HUES64 (cell line): Measurements from ENCODE around the gene PTPN9.

Experiments used
- H3K27ac ChIP-seq: 2 replicates; pipeline ENCODE4 v1.7.0; 2013; ENCODE audit warnings: low read depth, low read length, inconsistent platforms
- H3K27me3 ChIP-seq: 2 replicates; pipeline ENCODE4 v1.6.1; 2013; ENCODE audit warnings: mild to moderate bottlenecking, low read length; ENCODE audit not compliant: insufficient read depth
- H3K36me3 ChIP-seq: 2 replicates; pipeline ENCODE4 v1.6.1; 2013; ENCODE audit warnings: mild to moderate bottlenecking, low read length; ENCODE audit not compliant: insufficient read depth
- H3K4me1 ChIP-seq: 2 replicates; pipeline ENCODE4 v1.6.1; 2013; ENCODE audit warnings: mild to moderate bottlenecking, low read length, moderate library complexity; ENCODE audit not compliant: insufficient read depth
- H3K4me3 ChIP-seq: 2 replicates; pipeline ENCODE4 v1.5.1; 2013; ENCODE audit warnings: mild to moderate bottlenecking, low read length, moderate library complexity
- H3K9ac ChIP-seq: 2 replicates; pipeline ENCODE4 v1.6.1; 2013; ENCODE audit warnings: mild to moderate bottlenecking, low read depth, low read length
- H3K9me3 ChIP-seq: 2 replicates; pipeline ENCODE4 v1.6.1; 2013; ENCODE audit warnings: low read depth, low read length; ENCODE audit not compliant: insufficient read depth
- WGBS: fragments of 150-250, 120-280 bp; methylation state at CpG from one replicate; pipeline ENCODE4 v1.1.7; 2013; ENCODE audit warnings: missing lambda C conversion rate; 5-methylcytosine and 5-hydroxymethylcytosine counted together

The PTPN9 gene

DNA sequence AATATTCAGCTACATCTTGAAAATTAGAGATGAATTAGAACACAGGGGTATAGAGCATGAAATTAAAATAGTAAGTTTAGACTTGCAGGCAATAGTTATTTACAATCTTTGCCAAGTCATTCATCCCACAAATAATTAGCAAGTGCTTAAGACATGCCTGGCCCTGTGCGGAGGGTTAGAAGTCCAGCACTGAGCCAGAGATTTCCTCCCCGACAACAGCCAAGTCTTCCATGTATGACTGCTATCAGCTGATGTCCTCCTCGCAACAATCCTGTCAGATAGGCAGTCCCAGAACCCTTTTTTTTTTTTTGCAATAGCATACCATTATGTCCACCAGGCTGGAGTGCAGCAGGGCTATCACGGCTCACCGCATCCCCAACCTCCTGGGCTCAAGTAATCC is 142.2 kb downstream of the PTPN9 start:
- H3K27ac ChIP-seq = no peak overlapping the region
- WGBS = 91% methylated on average over 5 of the region's 5 CpGs
- H3K36me3 ChIP-seq = peaks cover 34% of the 10 kb centered on the region
- H3K4me3 ChIP-seq = no peak overlapping the region
- H3K27me3 ChIP-seq = no peaks in the 10 kb centered on the region
- no peak overlapping the region for H3K9ac ChIP-seq
- peaks cover 3% of the 10 kb centered on the region; the same call in 1 of the 2 replicates for H3K4me1 ChIP-seq
- H3K9me3 ChIP-seq = no peaks in the 10 kb centered on the region

DNA sequence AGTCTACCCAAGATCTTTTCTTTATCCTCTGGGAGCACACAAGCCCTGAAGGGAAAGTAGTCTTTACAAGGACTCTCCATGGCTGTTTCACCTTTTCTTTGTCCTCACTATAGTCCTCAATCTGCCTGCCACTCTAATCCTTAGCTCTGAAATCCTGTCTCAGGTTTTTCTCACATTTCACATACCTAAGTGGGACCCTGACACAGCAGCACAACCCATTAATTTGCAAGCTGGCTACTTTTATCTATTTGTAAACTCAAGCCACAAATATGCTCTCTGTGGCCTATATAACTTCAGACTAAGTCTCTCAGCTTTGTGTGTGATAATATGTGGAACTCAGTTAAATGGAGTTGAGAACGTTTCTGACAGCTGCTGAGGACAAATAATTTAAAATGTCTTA is 147.4 kb downstream of the PTPN9 start:
- Histone ChIP-seq H3K27me3 (no peaks in the 10 kb centered on the region), H3K9me3 (no peaks in the 10 kb centered on the region), H3K27ac (no peak overlapping the region; the same call in 1 of the 2 replicates), H3K36me3 (peaks cover 55% of the 10 kb centered on the region), H3K4me3 (no peak overlapping the region), H3K4me1 (peaks cover 5% of the 10 kb centered on the region; the same call in 1 of the 2 replicates), H3K9ac (0 out of 2 replicates have a peak overlapping the region, but pooled peaks have one; percentile 9)
- 78% methylated on average over 1 of the region's 1 CpG for WGBS

DNA sequence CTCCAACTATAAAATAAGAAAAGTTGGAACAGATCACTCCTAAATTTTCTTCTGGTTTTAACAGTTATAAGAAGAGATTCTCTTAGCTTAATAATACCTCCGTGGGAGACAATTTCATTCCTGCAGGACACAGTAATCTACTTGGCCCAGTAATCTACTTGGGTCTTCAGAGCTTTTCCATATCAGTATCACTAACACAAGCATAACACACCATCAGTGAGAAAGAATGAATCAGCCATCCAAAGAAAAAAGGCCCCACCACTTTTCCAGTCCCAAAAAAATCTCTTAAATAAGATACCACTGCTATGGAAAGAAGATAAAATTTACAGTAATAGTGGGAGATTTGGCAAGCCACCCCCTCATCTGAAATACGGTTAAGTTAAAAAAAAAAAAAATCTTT is 147.8 kb downstream of the PTPN9 start:
- Histone ChIP-seq H3K27ac (no peak overlapping the region), H3K4me1 (peaks cover 5% of the 10 kb centered on the region; the same call in 1 of the 2 replicates), H3K4me3 (no peak overlapping the region), H3K36me3 (peaks cover 55% of the 10 kb centered on the region), H3K9me3 (no peaks in the 10 kb centered on the region), H3K9ac (no peak overlapping the region), H3K27me3 (no peaks in the 10 kb centered on the region)
- 95% methylated on average over 2 of the region's 2 CpGs for WGBS

DNA sequence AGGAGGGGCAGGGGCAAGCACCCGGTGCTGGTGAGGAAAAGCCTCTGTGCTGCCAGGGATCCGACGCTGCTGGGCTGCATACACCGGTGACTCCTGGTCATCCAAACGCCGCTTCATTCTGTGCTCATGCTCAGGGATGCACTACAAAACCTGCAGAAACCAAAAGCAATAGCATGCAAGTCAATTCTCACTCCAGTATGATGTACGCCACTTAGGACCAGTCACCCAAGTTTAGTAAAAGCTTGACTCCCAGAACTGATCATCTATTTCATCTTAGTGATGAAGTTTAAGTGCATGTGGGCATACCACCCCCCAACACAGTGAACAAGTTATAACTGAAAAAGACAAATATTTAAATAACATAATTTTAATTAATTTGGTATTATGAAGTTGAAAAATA is 148.9 kb downstream of the PTPN9 start:
- peaks cover 5% of the 10 kb centered on the region; the same call in 1 of the 2 replicates for H3K4me1 ChIP-seq
- no peaks in the 10 kb centered on the region for H3K27me3 ChIP-seq
- 97% methylated on average over 7 of the region's 7 CpGs for WGBS
- no peak overlapping the region for H3K4me3 ChIP-seq
- H3K9ac ChIP-seq = no peak overlapping the region
- H3K36me3 ChIP-seq = peaks cover 56% of the 10 kb centered on the region
- H3K9me3 ChIP-seq = no peaks in the 10 kb centered on the region
- no peak overlapping the region for H3K27ac ChIP-seq

DNA sequence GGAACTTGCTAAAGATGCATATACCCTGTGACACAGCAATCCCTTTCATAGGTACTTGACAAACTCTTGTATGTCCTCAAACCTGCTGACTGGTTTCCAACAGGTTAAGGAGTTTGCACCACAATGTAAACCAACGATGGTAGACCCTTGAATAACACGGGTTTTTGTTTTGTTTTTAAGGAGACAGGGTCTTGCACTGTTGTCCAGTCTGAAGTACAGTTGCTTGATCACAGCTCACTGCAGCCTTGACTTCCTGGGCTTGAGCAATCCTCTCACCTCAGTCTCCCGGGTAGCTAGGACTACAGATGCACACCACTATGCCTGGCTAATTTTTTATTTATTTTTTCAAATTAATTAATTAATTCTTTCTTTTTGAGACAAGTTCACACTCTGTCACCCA is 151.0 kb downstream of the PTPN9 start:
- Histone ChIP-seq H3K4me1 (peaks cover 5% of the 10 kb centered on the region; the same call in 1 of the 2 replicates), H3K27ac (no peak overlapping the region), H3K9me3 (no peaks in the 10 kb centered on the region), H3K27me3 (no peaks in the 10 kb centered on the region), H3K4me3 (no peak overlapping the region), H3K9ac (no peak overlapping the region), H3K36me3 (peaks cover 64% of the 10 kb centered on the region)
- WGBS = 96% methylated on average over 3 of the region's 3 CpGs

DNA sequence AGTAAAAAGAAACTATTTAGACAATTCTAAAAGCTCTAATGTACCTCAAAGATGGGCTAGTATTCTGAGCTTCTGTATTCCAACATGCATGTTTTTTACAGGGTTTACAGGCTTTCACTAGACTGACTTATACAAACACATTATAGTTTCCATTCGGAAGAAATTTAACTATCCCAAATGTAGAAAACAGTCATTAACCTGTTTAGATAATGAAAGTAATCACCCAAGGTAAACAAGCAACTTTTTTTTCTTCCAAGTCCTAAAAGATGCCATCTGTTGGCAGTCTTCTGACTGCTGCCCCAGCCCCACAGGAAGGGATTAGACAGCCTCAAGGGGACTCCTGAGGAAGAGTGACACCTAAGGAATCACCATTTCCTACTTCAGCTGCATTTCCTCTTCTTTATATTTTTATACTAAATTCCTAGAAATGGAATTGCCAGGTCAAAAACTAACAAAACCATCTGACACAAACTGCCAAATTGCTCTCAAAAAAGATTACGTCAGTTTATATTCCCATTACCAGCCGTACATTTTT is 153.1 kb downstream of the PTPN9 start:
- H3K36me3 ChIP-seq = peaks cover 84% of the 10 kb centered on the region
- H3K27me3 ChIP-seq = no peaks in the 10 kb centered on the region
- no peaks in the 10 kb centered on the region for H3K9me3 ChIP-seq
- no peak overlapping the region for H3K4me3 ChIP-seq
- WGBS = 87% methylated on average over 3 of the region's 3 CpGs
- no peak overlapping the region for H3K27ac ChIP-seq
- no peak overlapping the region for H3K9ac ChIP-seq
- no peaks in the 10 kb centered on the region for H3K4me1 ChIP-seq

DNA sequence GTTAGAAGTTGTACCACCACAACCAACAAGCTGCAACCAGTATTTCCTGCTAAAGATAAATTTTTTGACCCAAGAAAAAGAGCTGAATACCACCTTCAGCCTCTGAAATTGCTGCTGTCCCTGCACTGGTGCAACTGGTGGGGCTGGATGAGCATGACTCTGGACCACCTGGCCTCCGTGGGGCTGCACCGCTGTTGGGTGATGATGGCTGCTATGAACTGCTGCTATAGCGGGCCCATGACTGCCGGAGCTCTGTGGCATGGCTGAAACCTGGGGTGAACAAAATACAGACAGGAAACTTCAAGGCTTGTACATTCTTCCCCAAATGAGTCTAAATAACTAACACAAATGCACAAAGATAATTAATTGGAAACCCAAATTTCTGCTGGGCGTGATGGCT is 156.6 kb downstream of the PTPN9 start:
- Histone ChIP-seq H3K4me1 (no peaks in the 10 kb centered on the region), H3K36me3 (peaks cover 78% of the 10 kb centered on the region), H3K9ac (no peak overlapping the region), H3K27me3 (no peaks in the 10 kb centered on the region), H3K27ac (no peak overlapping the region), H3K9me3 (no peaks in the 10 kb centered on the region), H3K4me3 (no peak overlapping the region)
- 99% methylated on average over 5 of the region's 5 CpGs for WGBS

DNA sequence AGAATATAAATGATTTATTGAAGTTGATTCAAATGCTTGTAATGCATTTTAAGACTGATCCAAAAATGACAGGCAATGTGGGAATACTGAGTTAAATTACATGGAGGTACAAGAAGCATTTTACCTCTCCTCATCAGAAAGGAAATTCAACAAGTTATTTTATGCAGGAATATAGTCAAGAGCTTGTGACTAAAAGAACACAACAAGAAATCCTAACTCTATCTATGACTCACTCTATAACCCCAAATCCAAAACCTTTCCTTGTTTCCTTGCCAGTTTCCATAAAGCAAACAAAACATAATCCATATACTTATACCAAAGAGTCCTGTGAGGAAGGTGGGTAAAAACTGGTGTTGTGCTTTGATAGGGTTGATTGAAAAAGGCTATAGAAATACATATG is 158.4 kb downstream of the PTPN9 start:
- no peak overlapping the region for H3K27ac ChIP-seq
- no peaks in the 10 kb centered on the region for H3K9me3 ChIP-seq
- no peaks in the 10 kb centered on the region for H3K27me3 ChIP-seq
- no peaks in the 10 kb centered on the region for H3K4me1 ChIP-seq
- no peak overlapping the region for H3K9ac ChIP-seq
- H3K36me3 ChIP-seq = peaks cover 67% of the 10 kb centered on the region
- H3K4me3 ChIP-seq = no peak overlapping the region

DNA sequence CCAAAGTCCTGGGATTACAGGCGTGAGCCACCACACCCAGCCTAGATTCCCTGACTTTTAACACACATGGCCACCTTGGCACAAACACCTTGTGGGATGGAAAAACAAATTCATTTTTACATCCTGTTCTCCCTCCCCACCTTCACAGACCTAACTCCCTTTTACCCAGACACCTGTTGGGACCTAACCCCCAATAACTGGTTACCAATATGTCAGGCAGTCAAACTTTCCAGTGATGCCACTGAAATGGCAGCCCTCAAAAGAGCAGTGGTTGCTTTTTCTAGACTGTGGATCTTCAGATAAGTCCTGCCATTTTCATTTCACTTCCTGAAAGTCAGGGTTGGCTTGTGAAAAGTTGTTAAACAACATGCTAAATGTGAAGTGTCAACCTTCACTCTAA is 162.5 kb downstream of the PTPN9 start:
- WGBS = 91% methylated on average over 1 of the region's 1 CpG
- no peaks in the 10 kb centered on the region for H3K27me3 ChIP-seq
- no peak overlapping the region for H3K9ac ChIP-seq
- peaks cover 70% of the 10 kb centered on the region for H3K36me3 ChIP-seq
- no peaks in the 10 kb centered on the region for H3K4me1 ChIP-seq
- no peak overlapping the region for H3K27ac ChIP-seq
- H3K9me3 ChIP-seq = no peaks in the 10 kb centered on the region
- no peak overlapping the region for H3K4me3 ChIP-seq
